ENCODE results near the gene GSG1L2.

DNA sequence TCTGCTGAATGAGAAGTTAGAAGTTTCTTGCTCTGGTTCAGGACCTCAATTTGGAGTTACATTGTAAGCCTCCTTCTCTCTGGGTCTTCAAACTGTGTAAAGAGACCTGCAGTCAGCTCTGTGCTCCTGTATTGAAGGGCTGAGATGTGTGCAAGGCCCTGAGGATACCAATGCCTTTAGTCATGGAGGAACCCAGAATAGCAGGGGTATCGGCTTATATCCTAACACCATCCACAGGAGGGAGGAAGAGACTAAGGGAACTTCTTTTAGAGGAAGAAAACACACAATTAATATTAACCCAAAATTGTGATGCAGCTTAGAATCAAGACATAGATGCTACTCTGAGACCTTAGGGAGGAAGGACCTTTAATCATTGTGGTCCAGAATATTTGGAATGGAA lies 40.3 kb upstream of the GSG1L2 start:
- TF ChIP-seq, protein P1, sequence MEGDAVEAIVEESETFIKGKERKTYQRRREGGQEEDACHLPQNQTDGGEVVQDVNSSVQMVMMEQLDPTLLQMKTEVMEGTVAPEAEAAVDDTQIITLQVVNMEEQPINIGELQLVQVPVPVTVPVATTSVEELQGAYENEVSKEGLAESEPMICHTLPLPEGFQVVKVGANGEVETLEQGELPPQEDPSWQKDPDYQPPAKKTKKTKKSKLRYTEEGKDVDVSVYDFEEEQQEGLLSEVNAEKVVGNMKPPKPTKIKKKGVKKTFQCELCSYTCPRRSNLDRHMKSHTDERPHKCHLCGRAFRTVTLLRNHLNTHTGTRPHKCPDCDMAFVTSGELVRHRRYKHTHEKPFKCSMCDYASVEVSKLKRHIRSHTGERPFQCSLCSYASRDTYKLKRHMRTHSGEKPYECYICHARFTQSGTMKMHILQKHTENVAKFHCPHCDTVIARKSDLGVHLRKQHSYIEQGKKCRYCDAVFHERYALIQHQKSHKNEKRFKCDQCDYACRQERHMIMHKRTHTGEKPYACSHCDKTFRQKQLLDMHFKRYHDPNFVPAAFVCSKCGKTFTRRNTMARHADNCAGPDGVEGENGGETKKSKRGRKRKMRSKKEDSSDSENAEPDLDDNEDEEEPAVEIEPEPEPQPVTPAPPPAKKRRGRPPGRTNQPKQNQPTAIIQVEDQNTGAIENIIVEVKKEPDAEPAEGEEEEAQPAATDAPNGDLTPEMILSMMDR (IDR thresholded peaks at IDR 0.05) = no peak
- TF ChIP-seq POLR2A (IDR thresholded peaks at IDR 0.05) (no peak), EP300 (IDR thresholded peaks at IDR 0.05) (no peak)

All from tibial nerve (tissue), 4 donors.